ENCODE measurements around the gene KLHL12.
A peak's percentile ranks its signal among the peaks of the same experiment; 100 is the strongest.

Gene KLHL12

GRCh38 chr1:202860744-202861419 is 66.2 kb downstream of the KLHL12 start:
- no peak for TF ChIP-seq CTCF (IDR thresholded peaks at IDR 0.05; ENCODE audit: low read depth, low read length)
- no peak for DNase-seq (ENCODE audit: extremely low read depth, low read depth)

- TF ChIP-seq CTCF (IDR thresholded peaks at IDR 0.05; ENCODE audit: low read depth, low read length): no peak
- no peak for DNase-seq (ENCODE audit: extremely low read depth, low read depth)
These were observed 68.1 kb downstream of the KLHL12 start for GRCh38 chr1:202858789-202859414.

GRCh38 chr1:202858331-202858730 is 68.7 kb downstream of the KLHL12 start:
- TF ChIP-seq CTCF (IDR thresholded peaks at IDR 0.05; ENCODE audit: low read depth, low read length): no peak
- no peak for DNase-seq (ENCODE audit: extremely low read depth, low read depth)

- no peak for DNase-seq (ENCODE audit: extremely low read depth, low read depth)
- no peak for TF ChIP-seq CTCF (IDR thresholded peaks at IDR 0.05; ENCODE audit: low read depth, low read length)
These were observed 69.9 kb downstream of the KLHL12 start for GRCh38 chr1:202857136-202857610.

- DNase-seq (ENCODE audit: extremely low read depth, low read depth): no peak
- TF ChIP-seq CTCF (IDR thresholded peaks at IDR 0.05; ENCODE audit: low read depth, low read length): no peak
These were observed 71.0 kb downstream of the KLHL12 start for GRCh38 chr1:202856014-202856413.

GRCh38 chr1:202854787-202855186 is 72.2 kb downstream of the KLHL12 start:
- DNase-seq (ENCODE audit: extremely low read depth, low read depth): no peak
- TF ChIP-seq CTCF (IDR thresholded peaks at IDR 0.05; ENCODE audit: low read depth, low read length): no peak

GRCh38 chr1:202852163-202852904 is 74.7 kb downstream of the KLHL12 start:
- peak; percentile 46 for TF ChIP-seq CTCF (IDR thresholded peaks at IDR 0.05; ENCODE audit: low read depth, low read length)
- DNase-seq (ENCODE audit: extremely low read depth, low read depth): no peak

All from AG09319 (cell line).